Measurements from ENCODE around the gene SELENOV.

DNA sequence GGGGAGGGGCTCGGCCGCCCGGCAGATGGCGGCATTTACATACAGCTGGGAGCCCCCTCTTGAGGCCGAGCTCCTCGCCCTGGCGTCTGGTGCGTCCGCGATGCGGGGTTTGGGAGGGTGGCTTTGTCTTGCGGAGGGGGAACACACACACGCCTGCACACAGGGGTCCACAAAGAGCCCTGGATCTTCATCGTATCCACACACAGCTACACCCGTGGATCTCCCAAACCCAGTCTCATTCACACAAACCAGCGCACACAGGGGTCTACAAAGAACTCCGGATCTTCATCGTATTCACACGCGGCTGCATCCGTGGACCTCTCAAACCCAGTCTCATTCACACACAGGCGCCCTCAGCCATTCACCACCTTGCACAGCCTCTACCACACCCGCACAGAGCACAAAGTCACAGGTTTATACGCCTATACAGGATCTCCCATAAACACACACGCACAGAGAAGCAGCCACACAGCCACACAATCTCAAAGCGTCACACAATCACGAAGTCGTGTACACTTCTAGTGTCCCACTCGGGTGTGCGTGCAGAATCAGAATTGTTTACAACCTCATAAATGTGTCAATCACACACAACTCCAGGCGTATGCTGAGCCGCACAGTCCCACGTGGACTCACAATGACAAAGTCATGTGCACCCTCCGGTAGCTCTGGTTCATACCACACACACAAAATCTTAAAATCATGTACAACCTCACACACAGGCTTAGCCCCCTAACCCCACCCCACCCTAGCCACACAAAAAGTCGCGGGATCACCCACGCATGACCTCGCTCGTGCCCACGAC is 16.7 kb upstream of the SELENOV start:
- TF ChIP-seq CTCF (conservative IDR thresholded peaks at IDR 0.05) = peak; percentile 67
- no peak for TF ChIP-seq ZFX (IDR thresholded peaks at IDR 0.05)

Measured in C4-2B (cell line).